Dedifferentiated amniotic fluid mesenchymal stem cell (primary cell): ENCODE measurements around the gene ZNF653.

Experiments
- DNase-seq: peaks from one replicate; pipeline ENCODE4 v3.0.0-alpha.2; 2016; ENCODE audit errors: extremely low spot score

The ZNF653 gene

GRCh38 chr19:11505504-11506100 lies at the start of gene ZNF653:
TSS of gene ZNF653 (minus strand) at chr19:11505839. CDS start at chr19:11505786, 53 bp downstream.
- DNase-seq, result peak; percentile 91

GRCh38 chr19:11555246-11555645 lies 49.6 kb upstream of the ZNF653 start:
- no peak for DNase-seq

GRCh38 chr19:11554160-11554559 lies 48.5 kb upstream of the ZNF653 start:
- no peak for DNase-seq

- DNase-seq, result no peak
Observed at GRCh38 chr19:11552666-11553372, 47.2 kb upstream of the ZNF653 start.

- no peak for DNase-seq
Observed at GRCh38 chr19:11551603-11552235, 46.1 kb upstream of the ZNF653 start.

GRCh38 chr19:11550265-11550664 lies 44.6 kb upstream of the ZNF653 start:
- no peak for DNase-seq

GRCh38 chr19:11549386-11549953 lies 43.8 kb upstream of the ZNF653 start:
- no peak for DNase-seq

GRCh38 chr19:11547929-11548700 lies 42.5 kb upstream of the ZNF653 start:
- no peak for DNase-seq

GRCh38 chr19:11541238-11541637 lies 35.6 kb upstream of the ZNF653 start:
- DNase-seq, result no peak

- DNase-seq, result no peak
Observed at GRCh38 chr19:11540645-11541044, 35.0 kb upstream of the ZNF653 start.

- DNase-seq, result no peak
Observed at GRCh38 chr19:11539495-11540365, 34.1 kb upstream of the ZNF653 start.

- no peak for DNase-seq
Observed at GRCh38 chr19:11538232-11539036, 32.8 kb upstream of the ZNF653 start, which contains the start of gene CNN1. TSS of gene CNN1 (plus strand) at chr19:11538851. CDS start at chr19:11538928, 77 bp downstream.

- peak; percentile 76 for DNase-seq
Observed at GRCh38 chr19:11535792-11536595, 30.4 kb upstream of the ZNF653 start.

- DNase-seq, result no peak
Observed at GRCh38 chr19:11534948-11535347, 29.3 kb upstream of the ZNF653 start.

- DNase-seq, result no peak
Observed at GRCh38 chr19:11534538-11534937, 28.9 kb upstream of the ZNF653 start.

GRCh38 chr19:11530432-11530831 lies 24.8 kb upstream of the ZNF653 start:
- no peak for DNase-seq

- peak; percentile 97 for DNase-seq
Observed at GRCh38 chr19:11528551-11529341, 23.1 kb upstream of the ZNF653 start, which contains the start of gene ECSIT. TSS of gene ECSIT (minus strand) at chr19:11529134. CDS start at chr19:11519170, 9,964 bp downstream.

GRCh38 chr19:11519138-11519537 lies 13.5 kb upstream of the ZNF653 start:
- no peak for DNase-seq
